ENCODE results near the gene KRT4. TPM values are rescaled to one million over a fixed set of nuclear protein-coding genes. Genes with fewer than 3 reads are reported as not detected.

The KRT4 gene
- total RNA-seq, 1 donor from 2014 or later: not detected

- Histone ChIP-seq H3K36me3 (no peaks in the 10 kb centered on the region), H3K4me1 (no peaks in the 10 kb centered on the region), H3K4me3 (no peak overlapping the region), H3K9me3 (replicated peaks) (peaks cover 31% of the 10 kb centered on the region), H3K27ac (replicated peaks) (no peak overlapping the region), H3K27me3 (ENCODE audit: low read depth) (peaks cover 78% of the 10 kb centered on the region)
- DNase-seq: no peak
- intact Hi-C loops (cut with micrococcal nuclease): no loop called here
- no peak for TF ChIP-seq CTCF (IDR thresholded peaks at IDR 0.05; ENCODE audit: borderline replicate concordance)
Measured at GRCh38 chr12:52757449-52758176, 56.3 kb downstream of the KRT4 start.

Other genes with a start within 250 kb of the KRT4 start
- gene KRT74, start 240.3 kb downstream of the KRT4 start, total RNA-seq: 0.14 TPM
- gene KRT72, start 212.7 kb downstream of the KRT4 start, total RNA-seq: not detected
- gene KRT73, start 195.6 kb downstream of the KRT4 start, total RNA-seq: not detected
- gene KRT2, start 161.9 kb downstream of the KRT4 start, total RNA-seq: not detected
- not detected for gene KRT1, start 133.7 kb downstream of the KRT4 start, total RNA-seq
- not detected for gene KRT77, start 110.6 kb downstream of the KRT4 start, total RNA-seq
- gene KRT76, start 36.8 kb downstream of the KRT4 start, total RNA-seq: not detected
- not detected for gene KRT3, start 18.0 kb downstream of the KRT4 start, total RNA-seq
- not detected for gene KRT79, start 20.2 kb upstream of the KRT4 start, total RNA-seq
- not detected for gene KRT78, start 34.9 kb upstream of the KRT4 start, total RNA-seq
- gene KRT8, start 91.0 kb upstream of the KRT4 start, total RNA-seq: 63.4 TPM
- 3.7 TPM for gene KRT18, start 135.0 kb upstream of the KRT4 start, total RNA-seq
- gene EIF4B, start 192.3 kb upstream of the KRT4 start, total RNA-seq: 390 TPM
- 109 TPM for gene TNS2, start 235.9 kb upstream of the KRT4 start, total RNA-seq

Measured in left ventricle myocardium inferior (tissue), 1 donor.